Uterus (tissue), 2 donors: ENCODE data around the gene ARID1B.

ENCODE experiments used
- CTCF ChIP-seq, 4 experiments: fragments of 200-600 bp in 2 of 4; fragments of 450-650 bp in 2 of 4; sonication (generic) in 2 of 4; IDR thresholded peaks; one replicate each; pipeline ENCODE4 v1.5.1; 2016 to 2019; ENCODE audit warnings: antibody characterized with exemption in 4 of 4, mild to moderate bottlenecking in 2 of 4, moderate library complexity in 1 of 4
- POLR2A ChIP-seq, 2 donors: fragments of 450-650 bp; IDR thresholded peaks; one replicate each; pipeline ENCODE4 v1.6.1; 2016; ENCODE audit warnings: antibody characterized with exemption in 2 of 2, mild to moderate bottlenecking in 1 of 2, moderate library complexity in 1 of 2

- no peak for TF ChIP-seq CTCF (IDR thresholded peaks at IDR 0.05)
- TF ChIP-seq POLR2A (IDR thresholded peaks at IDR 0.05): no peak
These were observed 393.4 kb downstream of the ARID1B start for GRCh38 chr6:157170535-157170934.
